Kidney glomerular epithelial cell (primary cell): ENCODE results near the gene EHMT1.
"Not testable (repeated sequence)": the region's sequence is repeated elsewhere in the genome, so short reads cannot be mapped to it uniquely, and the experiment has no call there.

Experiments
- DNase-seq: peaks from one replicate; lab custom pipeline; 2025; lab: John Stamatoyannopoulos, UW

Gene EHMT1

GRCh38 chr9:137720571-137721110 lies 101.8 kb downstream of the EHMT1 start:
- DNase-seq: no peak

- no peak for DNase-seq
These were observed 102.7 kb downstream of the EHMT1 start for GRCh38 chr9:137721479-137721878.

GRCh38 chr9:137721899-137722298 lies 103.1 kb downstream of the EHMT1 start:
- DNase-seq: no peak

GRCh38 chr9:137722481-137722880 lies 103.7 kb downstream of the EHMT1 start:
- no peak for DNase-seq

- not testable (repeated sequence) for DNase-seq
These were observed 104.6 kb downstream of the EHMT1 start for GRCh38 chr9:137723356-137723755.

GRCh38 chr9:137723783-137724445 lies 105.1 kb downstream of the EHMT1 start:
- DNase-seq: no peak

- DNase-seq: no peak
These were observed 106.0 kb downstream of the EHMT1 start for GRCh38 chr9:137724818-137725240.

- no peak for DNase-seq
These were observed 106.8 kb downstream of the EHMT1 start for GRCh38 chr9:137725598-137725997.

- DNase-seq: not testable (repeated sequence)
These were observed 107.5 kb downstream of the EHMT1 start for GRCh38 chr9:137726336-137726735.

- DNase-seq: no peak
These were observed 108.0 kb downstream of the EHMT1 start for GRCh38 chr9:137726764-137727163.

- no peak for DNase-seq
These were observed 108.9 kb downstream of the EHMT1 start for GRCh38 chr9:137727716-137728115.

GRCh38 chr9:137728444-137729311 lies 109.9 kb downstream of the EHMT1 start:
- no peak for DNase-seq

- no peak for DNase-seq
These were observed 112.6 kb downstream of the EHMT1 start for GRCh38 chr9:137731216-137731946.

- no peak for DNase-seq
These were observed 113.4 kb downstream of the EHMT1 start for GRCh38 chr9:137731947-137732813.

GRCh38 chr9:137733429-137733828 lies 114.6 kb downstream of the EHMT1 start:
- DNase-seq: no peak

GRCh38 chr9:137734181-137734580 lies 115.4 kb downstream of the EHMT1 start:
- DNase-seq: no peak

GRCh38 chr9:137738182-137738696 lies 119.4 kb downstream of the EHMT1 start:
- DNase-seq: not testable (repeated sequence)

- no peak for DNase-seq
These were observed 119.9 kb downstream of the EHMT1 start for GRCh38 chr9:137738703-137739102.

- DNase-seq: no peak
These were observed 120.8 kb downstream of the EHMT1 start for GRCh38 chr9:137739371-137740309.

- DNase-seq: no peak
These were observed 121.5 kb downstream of the EHMT1 start for GRCh38 chr9:137740312-137740711.
